GM15510 (cell line): ENCODE data around the gene TNS3.

Experiments
- POLR2A ChIP-seq: IDR thresholded peaks from 3 replicates; pipeline ENCODE4 v1.6.1; 2011; ENCODE audit warnings: borderline replicate concordance; ENCODE audit not compliant: insufficient read length; ENCODE audit errors: extremely low read depth

TNS3 gene

DNA sequence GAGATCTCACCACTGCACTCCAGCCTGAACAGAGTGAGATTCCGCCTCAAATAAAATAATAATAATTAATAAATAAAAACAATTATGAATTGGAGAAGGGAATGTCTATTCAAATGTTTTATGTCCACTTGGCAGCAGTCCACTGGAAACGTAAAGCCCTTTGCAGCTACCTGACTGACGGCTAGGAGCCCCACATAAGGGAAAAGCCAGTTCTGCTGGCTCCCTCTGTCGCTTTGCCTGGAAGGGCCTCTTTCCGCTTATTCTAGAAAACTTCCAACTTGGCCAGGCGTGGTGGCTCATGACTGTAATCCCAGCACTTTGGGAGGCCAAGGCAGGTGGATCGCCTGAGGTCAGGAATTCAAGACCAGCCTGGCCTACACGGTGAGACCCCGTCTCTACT is 6.1 kb upstream of the TNS3 start:
- no peak for TF ChIP-seq POLR2A

DNA sequence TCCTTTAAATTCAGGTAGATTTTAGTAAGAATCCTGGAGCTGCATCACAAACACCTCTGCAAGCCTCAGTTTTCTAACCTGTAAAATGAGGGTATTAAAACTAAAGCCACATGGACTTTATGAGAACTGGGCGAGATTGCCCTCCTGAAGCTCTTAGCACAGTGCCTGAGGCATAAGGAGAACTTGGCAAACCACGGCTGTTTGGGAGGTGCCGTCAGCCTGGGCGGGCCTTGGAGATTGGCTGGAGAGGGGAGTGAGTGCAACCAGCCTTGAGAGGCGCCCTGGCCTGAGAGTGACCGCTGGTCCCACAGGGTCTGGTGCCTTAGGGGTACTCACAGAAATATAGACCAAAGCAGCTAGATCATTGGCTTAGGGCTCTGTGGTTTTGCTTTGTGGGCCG is 5.4 kb upstream of the TNS3 start:
- TF ChIP-seq POLR2A: no peak

DNA sequence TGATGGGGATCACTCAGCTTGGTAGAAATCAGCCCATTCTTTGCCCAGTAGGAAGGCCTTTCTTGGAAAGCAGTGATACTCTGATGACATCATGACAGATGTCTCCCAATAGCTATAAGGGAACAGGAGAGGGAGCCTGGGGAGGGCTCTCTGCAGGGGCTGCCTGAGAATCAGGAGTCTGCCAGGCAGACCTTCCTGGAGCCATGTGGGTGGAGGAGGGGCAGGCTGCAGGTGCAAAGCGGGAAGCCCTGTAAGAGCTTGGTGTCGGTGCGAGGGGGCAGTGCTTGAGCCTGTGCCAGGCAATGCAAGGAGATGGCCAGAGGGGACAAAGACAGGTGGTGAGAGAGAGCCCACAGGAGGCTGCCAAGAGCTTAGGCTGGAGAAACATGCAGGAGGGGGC is 5.0 kb upstream of the TNS3 start:
- TF ChIP-seq POLR2A: no peak

DNA sequence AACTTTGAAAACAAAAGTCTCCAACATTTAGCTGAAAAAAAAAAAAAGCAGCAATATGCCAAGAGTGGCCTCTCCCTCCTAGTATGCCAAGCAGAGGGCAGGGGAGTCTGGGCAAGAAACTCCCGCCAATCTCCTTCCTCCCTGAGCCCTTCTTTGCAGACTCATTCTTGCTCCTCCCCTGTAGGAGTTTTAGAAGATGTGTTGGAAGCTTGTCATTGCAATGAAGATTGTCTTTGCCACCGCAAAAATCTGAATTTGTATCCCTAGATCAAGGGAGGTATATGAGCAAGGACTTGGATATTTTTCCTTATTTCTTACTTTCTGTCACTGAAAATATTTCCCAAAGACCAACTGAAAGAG is 2.6 kb upstream of the TNS3 start:
- no peak for TF ChIP-seq POLR2A

DNA sequence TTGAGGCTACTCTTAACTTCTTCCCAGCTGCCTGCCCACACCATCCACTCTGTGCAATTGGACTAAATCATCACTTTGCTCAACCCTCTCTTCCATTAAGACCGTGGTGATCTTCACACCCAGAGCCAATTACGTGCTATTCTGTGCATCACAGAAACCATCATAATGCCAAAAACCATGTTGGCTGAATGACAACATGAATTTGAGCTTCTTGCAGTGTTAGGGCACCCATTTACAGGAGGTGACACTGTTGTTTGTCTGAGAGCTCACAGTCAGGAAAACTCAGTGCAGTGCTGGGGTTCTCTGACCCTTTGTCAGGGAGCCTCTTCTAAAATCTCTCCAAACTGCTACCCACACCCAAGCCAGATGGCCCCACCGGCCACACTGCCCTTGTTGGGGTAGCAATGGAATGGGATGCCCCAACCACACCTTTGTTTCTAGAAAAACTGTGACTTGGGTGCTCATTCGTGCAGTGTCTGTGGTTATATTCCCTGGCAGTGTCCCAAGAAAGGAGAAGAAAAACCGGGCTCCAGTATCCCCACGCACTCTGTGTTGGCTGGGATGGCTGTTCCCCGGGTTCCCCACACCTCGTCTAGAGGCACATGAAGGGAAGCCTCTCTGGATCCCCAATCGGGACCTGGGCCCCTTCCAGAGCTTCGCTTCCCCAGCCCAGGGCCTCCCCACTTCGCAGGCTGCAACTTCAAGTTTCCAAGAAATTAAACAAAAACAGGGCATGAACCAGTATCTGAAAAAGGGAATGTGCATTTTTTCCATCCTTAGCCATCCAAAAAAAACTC is 2.0 kb upstream of the TNS3 start:
- no peak for TF ChIP-seq POLR2A

DNA sequence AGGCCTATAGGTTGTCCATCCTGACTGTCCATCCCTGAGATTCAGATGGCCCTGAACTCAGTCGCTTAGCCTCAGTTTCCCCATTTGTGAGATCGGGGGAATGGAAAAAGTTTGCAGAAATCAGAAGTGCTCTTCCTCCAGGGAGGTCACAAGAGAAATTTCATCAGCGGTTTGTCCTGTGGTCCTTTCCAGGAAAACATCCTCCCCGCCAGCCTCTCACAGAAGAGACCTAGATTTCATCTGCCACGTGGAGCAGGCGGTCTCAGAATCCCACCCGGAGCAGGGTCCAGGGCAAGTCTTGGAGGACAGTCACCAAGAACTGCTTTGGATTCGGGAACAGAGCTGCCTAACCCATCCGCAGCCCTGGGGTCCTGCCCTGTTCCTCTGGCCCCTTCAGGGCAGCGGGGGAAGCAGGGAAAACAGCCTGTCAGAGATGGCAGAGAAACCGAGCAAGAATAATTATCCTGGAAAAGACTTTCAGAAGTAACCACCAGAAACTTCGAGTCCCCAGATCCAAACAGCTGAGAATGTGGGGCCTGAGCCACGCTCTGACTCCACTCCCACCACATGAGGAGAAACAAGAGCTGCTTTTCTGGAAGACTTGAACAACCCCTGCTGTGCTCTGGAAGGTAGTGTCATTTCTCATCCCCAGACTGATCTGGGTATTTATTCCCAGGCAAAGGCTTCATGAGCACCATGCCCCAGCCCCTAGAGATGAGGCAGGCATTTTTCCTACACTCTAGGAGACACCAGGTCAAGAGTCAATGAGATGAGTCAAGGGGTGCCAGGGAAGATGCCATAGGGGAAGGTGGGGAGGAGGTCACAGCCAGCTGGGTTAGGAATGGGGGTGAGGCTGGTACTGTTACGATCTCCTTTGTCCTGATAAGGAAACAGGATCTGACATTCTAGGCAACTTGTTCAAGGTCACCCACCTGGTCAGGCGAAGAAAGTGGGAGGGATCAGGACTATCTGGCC is 1.1 kb upstream of the TNS3 start:
- TF ChIP-seq POLR2A: no peak

DNA sequence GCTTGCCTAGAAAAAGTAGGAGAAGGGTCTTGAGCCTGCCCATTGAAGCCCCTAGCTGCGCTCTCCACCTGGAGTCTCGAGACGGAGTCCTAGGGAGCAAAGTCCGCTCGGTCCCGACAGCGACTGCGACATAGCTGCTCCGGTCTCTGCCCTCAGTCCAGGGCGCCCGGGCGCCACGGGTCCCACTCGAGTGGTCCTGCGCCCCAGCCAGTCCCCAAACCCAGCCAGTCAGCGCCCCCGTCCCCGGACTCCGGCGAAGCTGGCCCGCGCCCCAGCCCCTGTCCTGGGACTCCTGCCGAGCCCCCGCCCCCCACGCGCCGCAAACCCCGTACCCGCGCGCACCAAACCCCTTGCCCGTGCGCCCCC is 490 bp downstream of the TNS3 start:
- TF ChIP-seq POLR2A: no peak

DNA sequence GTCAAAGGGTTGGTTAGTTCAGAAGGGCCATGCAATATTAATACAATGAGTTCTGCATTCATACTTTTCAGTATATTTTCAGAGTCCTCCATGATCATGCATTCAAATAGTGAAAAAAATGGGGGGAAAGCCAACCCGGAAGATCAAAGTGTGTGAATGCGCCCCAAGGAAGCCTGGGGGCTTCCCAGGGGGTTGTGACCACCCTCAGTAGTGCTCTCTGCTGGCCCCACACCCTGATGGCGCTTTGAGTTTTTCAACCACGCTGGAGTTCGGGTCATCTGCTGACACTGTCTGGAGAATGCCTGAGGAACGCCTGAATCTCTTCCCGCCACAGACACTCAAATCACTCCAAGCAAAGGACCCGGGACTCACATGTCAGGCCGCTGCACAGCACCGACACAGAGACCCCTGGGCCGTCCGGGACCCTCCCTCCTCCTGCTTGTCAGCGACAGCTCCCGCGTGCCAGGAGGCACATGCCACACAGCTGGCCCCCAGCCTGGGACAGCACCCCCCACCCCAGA is 1.0 kb downstream of the TNS3 start:
- no peak for TF ChIP-seq POLR2A

DNA sequence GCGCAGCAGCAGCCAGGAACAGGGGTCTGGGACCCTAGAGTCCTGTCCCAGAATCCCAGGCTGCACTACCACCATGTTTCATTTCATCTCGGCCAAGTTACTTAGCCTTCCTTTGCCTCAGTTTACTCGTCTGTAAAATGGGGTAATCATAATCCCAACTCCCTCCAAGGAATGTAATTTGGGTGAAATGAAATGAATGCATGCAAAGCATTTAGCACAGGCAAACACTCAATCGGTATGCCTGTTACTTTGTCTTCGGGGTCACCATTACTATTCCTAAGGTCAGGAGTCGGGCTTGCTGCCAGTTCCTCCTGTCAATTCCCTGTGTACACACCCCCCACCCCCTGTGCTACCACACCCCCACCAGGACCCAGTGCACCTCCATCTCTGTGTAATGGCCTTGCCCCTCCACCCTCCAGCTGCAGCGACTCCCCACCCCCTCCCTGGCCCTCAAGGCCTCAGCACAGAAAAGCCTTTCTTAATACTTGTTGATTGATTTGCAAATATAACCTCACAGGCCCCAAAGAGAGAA is 1.7 kb downstream of the TNS3 start:
- no peak for TF ChIP-seq POLR2A

DNA sequence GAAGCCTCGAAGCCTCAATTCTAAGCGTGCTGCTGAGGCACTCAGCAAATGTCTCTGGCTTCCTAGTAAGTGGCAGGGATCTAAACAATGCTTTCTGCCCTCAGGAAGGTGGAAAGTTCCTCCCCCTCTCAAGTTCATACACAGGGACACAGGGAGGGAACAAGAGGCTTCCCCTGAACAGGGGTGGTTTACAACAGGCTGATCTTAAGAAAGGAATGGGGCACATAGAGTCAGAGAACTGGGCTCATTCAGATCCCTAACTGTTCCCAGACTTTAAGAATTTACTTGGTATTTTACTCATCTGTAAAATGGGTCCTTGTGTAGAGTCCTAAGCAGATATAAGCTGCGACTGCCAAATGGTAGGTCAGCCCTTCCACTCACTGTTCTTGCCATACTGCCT is 2.5 kb downstream of the TNS3 start:
- no peak for TF ChIP-seq POLR2A

DNA sequence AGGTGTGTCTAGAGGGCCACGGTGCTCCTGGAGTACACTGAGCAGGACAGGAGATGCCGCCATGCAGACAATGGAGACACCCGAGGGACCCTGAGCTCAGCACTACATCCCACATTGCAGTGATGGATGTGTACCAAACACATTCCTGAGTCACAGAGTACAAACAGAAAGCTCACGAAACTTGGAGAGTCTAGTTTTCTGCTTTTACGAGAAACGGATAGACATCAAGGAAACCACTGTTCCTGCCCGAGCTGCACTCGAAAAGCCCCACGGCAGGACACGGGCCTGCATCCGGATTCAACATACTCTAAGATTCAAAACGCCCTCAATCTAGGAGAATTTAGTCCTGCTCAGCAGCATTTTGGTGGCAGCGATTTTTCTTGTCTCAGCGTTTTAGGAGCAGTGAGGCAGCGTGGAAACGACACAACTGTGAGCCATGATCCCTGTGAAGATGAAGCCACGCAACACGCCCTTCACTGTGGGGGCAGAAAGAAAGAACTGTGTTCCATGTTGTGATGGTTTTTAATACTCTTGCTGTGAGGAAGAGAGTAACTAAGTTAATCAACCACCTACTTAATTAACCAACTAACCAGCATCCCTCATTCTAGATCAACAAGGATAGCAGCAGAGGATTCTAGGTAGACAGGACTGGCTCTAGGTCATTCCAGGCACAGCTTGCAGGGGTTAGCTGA is 3.2 kb downstream of the TNS3 start:
- no peak for TF ChIP-seq POLR2A

DNA sequence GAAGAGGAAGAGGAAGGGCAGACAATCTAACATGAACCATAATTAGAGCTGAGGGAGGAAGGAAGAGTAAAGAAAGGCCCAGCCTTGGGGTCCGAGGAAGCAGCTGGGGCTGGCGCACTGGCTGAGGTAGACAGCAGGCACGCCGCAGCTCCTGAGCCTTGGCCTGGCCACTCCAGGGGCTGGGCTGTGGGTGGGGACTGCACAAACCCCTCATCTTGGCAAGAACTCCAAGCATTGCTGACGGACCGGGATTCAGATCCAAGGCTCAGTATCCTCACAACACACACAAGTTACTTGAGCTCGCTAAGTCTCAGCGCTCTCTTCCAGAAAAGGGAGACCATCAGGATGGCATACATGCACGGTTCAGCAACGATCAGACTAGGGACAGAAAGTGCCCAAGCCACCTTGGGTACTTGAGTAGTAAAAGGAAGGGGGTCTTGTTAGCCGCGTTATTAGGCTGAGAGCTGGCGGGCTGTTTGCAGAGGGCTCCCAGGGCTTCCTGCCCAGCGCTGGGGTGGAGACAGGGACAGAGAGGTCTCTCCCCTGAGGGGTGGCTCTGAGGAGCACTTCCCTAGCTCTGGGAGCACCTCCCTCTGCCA is 4.5 kb downstream of the TNS3 start:
- no peak for TF ChIP-seq POLR2A

DNA sequence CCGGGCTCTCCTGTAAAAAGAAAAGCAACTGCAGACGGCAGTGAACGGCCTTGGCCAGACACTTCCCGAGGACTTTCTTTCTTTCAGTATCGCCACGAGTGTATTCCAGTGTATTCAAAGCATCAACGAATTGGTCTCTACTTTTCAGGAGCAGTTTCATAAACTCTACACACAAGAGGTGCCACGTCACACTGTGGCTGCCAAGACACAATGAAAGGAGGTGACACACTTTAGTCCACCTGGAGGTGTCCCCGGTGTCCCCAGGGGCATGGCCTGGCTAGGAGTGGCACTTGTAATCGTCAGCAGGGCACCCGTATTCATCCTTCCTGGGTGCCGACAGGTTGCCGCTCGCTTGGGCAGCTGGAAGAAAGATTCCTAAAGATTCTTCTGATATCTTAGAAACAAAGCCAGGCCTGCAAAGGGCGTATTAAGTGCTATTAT is 5.0 kb downstream of the TNS3 start:
- no peak for TF ChIP-seq POLR2A
